Gastroesophageal sphincter (tissue), 2 donors: ENCODE data around the gene JDP2.

ENCODE experiments used
- EP300 ChIP-seq: sonication (generic); formaldehyde crosslinking; IDR thresholded peaks from one replicate; pipeline ENCODE4 v1.6.1; 2017; ENCODE audit warnings: antibody characterized with exemption, mild to moderate bottlenecking
- POLR2AphosphoS5 ChIP-seq: sonication (generic); formaldehyde crosslinking; IDR thresholded peaks from one replicate; pipeline ENCODE4 v1.6.1; 2017; ENCODE audit warnings: antibody characterized with exemption

DNA sequence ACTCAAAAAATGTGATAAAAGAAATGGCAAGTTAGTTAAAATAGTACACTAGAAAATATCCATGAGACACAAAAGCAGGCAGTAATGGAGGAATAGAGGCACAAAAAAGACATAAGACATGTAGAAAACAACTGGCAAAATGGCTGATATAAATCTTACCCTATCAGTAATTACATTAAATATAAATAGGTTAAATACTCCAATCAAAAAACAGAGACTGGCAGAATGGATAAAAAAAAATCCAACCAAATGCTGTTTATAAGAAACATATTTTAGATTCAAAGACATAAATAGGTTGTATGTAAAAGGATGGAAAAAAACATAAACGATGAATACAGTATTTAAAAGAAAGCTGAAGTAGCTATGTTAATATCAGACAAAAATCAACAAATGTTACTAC lies 79.1 kb downstream of the JDP2 start:
- TF ChIP-seq EP300: no peak
- no peak for TF ChIP-seq POLR2AphosphoS5
